Stimulated activated CD8-positive, alpha-beta memory T cell treated with anti-CD3 and anti-CD28 coated beads, Interleukin-15, amount 100 ng/mL, for 24 hours (primary cell): ENCODE data around the gene EEFSEC.

ENCODE experiments used
- DNase-seq: peaks from one replicate; pipeline ENCODE4 v3.0.0-alpha.2; 2020; ENCODE audit warnings: low read depth

The EEFSEC gene

GRCh38 chr3:128185630-128186447 is 32.6 kb downstream of the EEFSEC start:
- no peak for DNase-seq

GRCh38 chr3:128187495-128187894 is 34.2 kb downstream of the EEFSEC start:
- no peak for DNase-seq

- DNase-seq = no peak
Measured at GRCh38 chr3:128188326-128188725, 35.0 kb downstream of the EEFSEC start.

- DNase-seq = no peak
Measured at GRCh38 chr3:128188956-128189355, 35.7 kb downstream of the EEFSEC start.

- DNase-seq = no peak
Measured at GRCh38 chr3:128190501-128190900, 37.2 kb downstream of the EEFSEC start.

- no peak for DNase-seq
Measured at GRCh38 chr3:128192131-128192530, 38.9 kb downstream of the EEFSEC start.

GRCh38 chr3:128193168-128193567 is 39.9 kb downstream of the EEFSEC start:
- DNase-seq = no peak

GRCh38 chr3:128194843-128195242 is 41.6 kb downstream of the EEFSEC start:
- DNase-seq = no peak

- no peak for DNase-seq
Measured at GRCh38 chr3:128195369-128195768, 42.1 kb downstream of the EEFSEC start.

- no peak for DNase-seq
Measured at GRCh38 chr3:128195802-128196201, 42.5 kb downstream of the EEFSEC start.

GRCh38 chr3:128196647-128197046 is 43.4 kb downstream of the EEFSEC start:
- DNase-seq = no peak

- no peak for DNase-seq
Measured at GRCh38 chr3:128197855-128198254, 44.6 kb downstream of the EEFSEC start.

GRCh38 chr3:128198313-128198712 is 45.0 kb downstream of the EEFSEC start:
- DNase-seq = no peak

GRCh38 chr3:128199110-128199509 is 45.8 kb downstream of the EEFSEC start:
- no peak for DNase-seq

- no peak for DNase-seq
Measured at GRCh38 chr3:128201158-128201755, 48.0 kb downstream of the EEFSEC start.

- no peak for DNase-seq
Measured at GRCh38 chr3:128203169-128203568, 49.9 kb downstream of the EEFSEC start.

- DNase-seq = no peak
Measured at GRCh38 chr3:128205558-128206145, 52.4 kb downstream of the EEFSEC start.

GRCh38 chr3:128207951-128208350 is 54.7 kb downstream of the EEFSEC start:
- no peak for DNase-seq

- no peak for DNase-seq
Measured at GRCh38 chr3:128210711-128211110, 57.4 kb downstream of the EEFSEC start.

- no peak for DNase-seq
Measured at GRCh38 chr3:128214056-128214455, 60.8 kb downstream of the EEFSEC start.

GRCh38 chr3:128215290-128215689 is 62.0 kb downstream of the EEFSEC start:
- no peak for DNase-seq

GRCh38 chr3:128215800-128216495 is 62.7 kb downstream of the EEFSEC start:
- no peak for DNase-seq
